ENCODE data around the gene EN1. TPM values are rescaled to one million over a fixed set of nuclear protein-coding genes. Genes with fewer than 3 reads are reported as not detected.

Gene EN1
- polyA plus RNA-seq, 3 donors, result not detected

- Histone ChIP-seq H3K36me3 (replicated peaks in 1 of 2; ENCODE audit: control insufficient read depth in 1 of 2, insufficient read depth in 2 of 2, low read length in 2 of 2) (no peaks in the 10 kb centered on the region), H3K4me3 (replicated peaks in 1 of 3; ENCODE audit: low read depth in 2 of 3, low read length in 3 of 3) (no peak overlapping the region), H2AFZ (ENCODE audit: insufficient read depth, low read depth, low read length, poor library complexity, severe bottlenecking) (no peak overlapping the region), H3K9ac (ENCODE audit: insufficient read depth, low read length, poor library complexity, severe bottlenecking) (no peak overlapping the region), H3K79me2 (ENCODE audit: insufficient read depth, low read length) (no peaks in the 10 kb centered on the region), H3K4me2 (replicated peaks; ENCODE audit: extremely low read depth, low read length, poor library complexity, severe bottlenecking) (no peak overlapping the region), H3K4me1 (ENCODE audit: control insufficient read depth in 1 of 2, insufficient read depth in 2 of 2, low read length in 2 of 2) (no peaks in the 10 kb centered on the region), H4K20me1 (ENCODE audit: insufficient read depth, low read length) (no peaks in the 10 kb centered on the region), H3K27ac (ENCODE audit: low read depth in 1 of 2, low read length in 2 of 2) (no peak overlapping the region), H3K9me3 (replicated peaks in 1 of 2; ENCODE audit: control insufficient read depth in 1 of 2, insufficient read depth in 1 of 2, low read length in 2 of 2) (no peaks in the 10 kb centered on the region), H3K27me3 (ENCODE audit: control insufficient read depth in 2 of 2, insufficient read depth in 2 of 2, low read length in 2 of 2) (peaks cover 27 to 44% of the 10 kb centered on the region in 2 donors)
- intact Hi-C loops (cut with micrococcal nuclease), result no loop called here
- Mint-ChIP-seq H3K27me3 (ENCODE audit: low read depth in 3 of 3) (peaks cover 42 to 77% (median 54%) of the 10 kb centered on the region in 3 donors), H3K27ac (no peak overlapping the region), H3K4me1 (no peaks in the 10 kb centered on the region), H3K36me3 (no peaks in the 10 kb centered on the region), H3K4me3 (peak overlapping the region in 1 of 2 donors; percentile 28), H3K9me3 (peaks cover 0 to 5% (median 0%) of the 10 kb centered on the region in 7 donors)
- 86% methylated on average over 5 of the region's 5 CpGs for WGBS (ENCODE audit: insufficient coverage)
- no peak for DNase-seq
- TF ChIP-seq, protein P1, sequence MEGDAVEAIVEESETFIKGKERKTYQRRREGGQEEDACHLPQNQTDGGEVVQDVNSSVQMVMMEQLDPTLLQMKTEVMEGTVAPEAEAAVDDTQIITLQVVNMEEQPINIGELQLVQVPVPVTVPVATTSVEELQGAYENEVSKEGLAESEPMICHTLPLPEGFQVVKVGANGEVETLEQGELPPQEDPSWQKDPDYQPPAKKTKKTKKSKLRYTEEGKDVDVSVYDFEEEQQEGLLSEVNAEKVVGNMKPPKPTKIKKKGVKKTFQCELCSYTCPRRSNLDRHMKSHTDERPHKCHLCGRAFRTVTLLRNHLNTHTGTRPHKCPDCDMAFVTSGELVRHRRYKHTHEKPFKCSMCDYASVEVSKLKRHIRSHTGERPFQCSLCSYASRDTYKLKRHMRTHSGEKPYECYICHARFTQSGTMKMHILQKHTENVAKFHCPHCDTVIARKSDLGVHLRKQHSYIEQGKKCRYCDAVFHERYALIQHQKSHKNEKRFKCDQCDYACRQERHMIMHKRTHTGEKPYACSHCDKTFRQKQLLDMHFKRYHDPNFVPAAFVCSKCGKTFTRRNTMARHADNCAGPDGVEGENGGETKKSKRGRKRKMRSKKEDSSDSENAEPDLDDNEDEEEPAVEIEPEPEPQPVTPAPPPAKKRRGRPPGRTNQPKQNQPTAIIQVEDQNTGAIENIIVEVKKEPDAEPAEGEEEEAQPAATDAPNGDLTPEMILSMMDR (IDR thresholded peaks at IDR 0.05), result no peak
Measured at GRCh38 chr2:118822015-118822414, 25.4 kb downstream of the EN1 start.

- no peak overlapping the region for H3K27ac Mint-ChIP-seq
- no peak for DNase-seq
Measured at GRCh38 chr2:118817469-118817868, 30.0 kb downstream of the EN1 start.

More at GRCh38 chr2:118817469-118817868, 30.0 kb downstream of the EN1 start:
- Histone ChIP-seq H2AFZ (ENCODE audit: insufficient read depth, low read depth, low read length, poor library complexity, severe bottlenecking) (no peak overlapping the region), H3K27me3 (ENCODE audit: control insufficient read depth in 2 of 2, insufficient read depth in 2 of 2, low read length in 2 of 2) (peaks cover 7 to 30% of the 10 kb centered on the region in 2 donors), H3K9me3 (replicated peaks in 1 of 2; ENCODE audit: control insufficient read depth in 1 of 2, insufficient read depth in 1 of 2, low read length in 2 of 2) (no peaks in the 10 kb centered on the region), H3K4me2 (replicated peaks; ENCODE audit: extremely low read depth, low read length, poor library complexity, severe bottlenecking) (no peak overlapping the region), H3K4me3 (replicated peaks in 1 of 3; ENCODE audit: low read depth in 2 of 3, low read length in 3 of 3) (no peak overlapping the region), H3K79me2 (ENCODE audit: insufficient read depth, low read length) (no peaks in the 10 kb centered on the region), H3K4me1 (ENCODE audit: control insufficient read depth in 1 of 2, insufficient read depth in 2 of 2, low read length in 2 of 2) (no peaks in the 10 kb centered on the region), H3K27ac (ENCODE audit: low read depth in 1 of 2, low read length in 2 of 2) (no peak overlapping the region), H3K9ac (ENCODE audit: insufficient read depth, low read length, poor library complexity, severe bottlenecking) (no peak overlapping the region), H4K20me1 (ENCODE audit: insufficient read depth, low read length) (no peaks in the 10 kb centered on the region), H3K36me3 (replicated peaks in 1 of 2; ENCODE audit: control insufficient read depth in 1 of 2, insufficient read depth in 2 of 2, low read length in 2 of 2) (no peaks in the 10 kb centered on the region)
- peaks cover 0 to 3% (median 0%) of the 10 kb centered on the region in 7 donors for H3K9me3 Mint-ChIP-seq
- H3K4me1 Mint-ChIP-seq, result no peaks in the 10 kb centered on the region
- TF ChIP-seq, protein P1 (IDR thresholded peaks at IDR 0.05), result no peak
- no peaks in the 10 kb centered on the region for H3K36me3 Mint-ChIP-seq
- peaks cover 32 to 64% (median 39%) of the 10 kb centered on the region in 3 donors for H3K27me3 Mint-ChIP-seq (ENCODE audit: low read depth in 3 of 3)
- WGBS (ENCODE audit: insufficient coverage), result 93% methylated on average over 2 of the region's 4 CpGs
- intact Hi-C loops (cut with micrococcal nuclease), result no loop called here
- H3K4me3 Mint-ChIP-seq, result no peak overlapping the region

All from CD14-positive monocyte (primary cell).